Measurements from ENCODE around the gene YAF2. TPM values are rescaled to one million over a fixed set of nuclear protein-coding genes. Genes with fewer than 3 reads are reported as not detected.

The YAF2 gene
- total RNA-seq, 2 experiments from 2014 or later: 39.5 to 40.5 TPM

- Mint-ChIP-seq H3K36me3 (peaks cover 17% of the 10 kb centered on the region), H3K27me3 (no peaks in the 10 kb centered on the region), H3K9me3 (no peaks in the 10 kb centered on the region), H3K4me1 (ENCODE audit: low read depth) (peaks cover 24% of the 10 kb centered on the region), H3K4me3 (no peak overlapping the region), H3K27ac (no peak overlapping the region)
- ChIA-PET POLR2A (no interaction called here), CTCF (no interaction called here)
- no peak for DNase-seq
- intact Hi-C loops (cut with micrococcal nuclease): no loop called here
Observed at GRCh38 chr12:42162965-42163364, 75.1 kb downstream of the YAF2 start.

GRCh38 chr12:42162193-42162592 lies 75.9 kb downstream of the YAF2 start:
- CTCF ChIA-PET: no interaction called here
- no peaks in the 10 kb centered on the region for H3K9me3 Mint-ChIP-seq
- intact Hi-C loops (cut with micrococcal nuclease): no loop called here
- H3K4me1 Mint-ChIP-seq (ENCODE audit: low read depth): peaks cover 24% of the 10 kb centered on the region
- H3K36me3 Mint-ChIP-seq: peaks cover 17% of the 10 kb centered on the region
- H3K27me3 Mint-ChIP-seq: no peaks in the 10 kb centered on the region
- POLR2A ChIA-PET: no interaction called here
- no peak overlapping the region for H3K4me3 Mint-ChIP-seq
- no peak overlapping the region for H3K27ac Mint-ChIP-seq
- DNase-seq: no peak

- H3K27ac Mint-ChIP-seq: peak overlapping the region; percentile 51
- POLR2A ChIA-PET: no interaction called here
- CTCF ChIA-PET: interaction anchor here (1.2 kb wide), 1 partner anchor 19 kb away, joined by 3 read pairs; no protein-coding TSS in a partner anchor
Observed at GRCh38 chr12:42161529-42161928, 76.5 kb downstream of the YAF2 start.

GRCh38 chr12:42156232-42156631 lies 81.8 kb downstream of the YAF2 start:
- peaks cover 8% of the 10 kb centered on the region for H3K36me3 Mint-ChIP-seq
- intact Hi-C loops (cut with micrococcal nuclease): no loop called here
- no peak overlapping the region for H3K4me3 Mint-ChIP-seq
- no peaks in the 10 kb centered on the region for H3K9me3 Mint-ChIP-seq
- no peaks in the 10 kb centered on the region for H3K27me3 Mint-ChIP-seq
- CTCF ChIA-PET: interaction anchor here (0.6 kb wide), 1 partner anchor 131 kb away, joined by 3 read pairs; no protein-coding TSS in a partner anchor
- peaks cover 2% of the 10 kb centered on the region for H3K4me1 Mint-ChIP-seq (ENCODE audit: low read depth)
- H3K27ac Mint-ChIP-seq: no peak overlapping the region
- DNase-seq: no peak
- POLR2A ChIA-PET: no interaction called here

More at GRCh38 chr12:42161529-42161928, 76.5 kb downstream of the YAF2 start:
- Mint-ChIP-seq H3K4me1 (ENCODE audit: low read depth) (peaks cover 18% of the 10 kb centered on the region), H3K36me3 (peaks cover 17% of the 10 kb centered on the region), H3K9me3 (no peaks in the 10 kb centered on the region), H3K4me3 (no peak overlapping the region), H3K27me3 (no peaks in the 10 kb centered on the region)
- no peak for DNase-seq
- intact Hi-C loops (cut with micrococcal nuclease): no loop called here

- H3K36me3 Mint-ChIP-seq: no peaks in the 10 kb centered on the region
- ChIA-PET CTCF (interaction anchor here (1.3 to 1.6 kb wide), 2 partner anchors 182 to 226 kb away, joined by 3 to 4 read pairs; no protein-coding TSS in a partner anchor), POLR2A (interaction anchor here (1.2 kb wide), 1 partner anchor 92 kb away, joined by 6 read pairs; the partner anchor contains the start of gene YAF2)
- H3K4me3 Mint-ChIP-seq: peak overlapping the region; percentile 74
- peaks cover 31% of the 10 kb centered on the region for H3K4me1 Mint-ChIP-seq (ENCODE audit: low read depth)
- peak overlapping the region; percentile 64 for H3K27ac Mint-ChIP-seq
- DNase-seq: no peak
- no peaks in the 10 kb centered on the region for H3K9me3 Mint-ChIP-seq
- intact Hi-C loops (cut with micrococcal nuclease): loop anchor here (1.0 to 5.0 kb wide), 3 partner anchors 72 to 181 kb away; partner anchors contain the start of genes PPHLN1 and ZCRB1
- H3K27me3 Mint-ChIP-seq: no peaks in the 10 kb centered on the region
Observed at GRCh38 chr12:42145552-42146215, 92.4 kb downstream of the YAF2 start.

GRCh38 chr12:42145197-42145549 lies 92.9 kb downstream of the YAF2 start:
- intact Hi-C loops (cut with micrococcal nuclease): loop anchor here (1.0 to 5.0 kb wide), 3 partner anchors 72 to 181 kb away; partner anchors contain the start of genes PPHLN1 and ZCRB1
- peak; percentile 13 for DNase-seq
- Mint-ChIP-seq H3K36me3 (no peaks in the 10 kb centered on the region), H3K27me3 (no peaks in the 10 kb centered on the region), H3K27ac (peak overlapping the region; percentile 64), H3K4me1 (ENCODE audit: low read depth) (peaks cover 35% of the 10 kb centered on the region), H3K4me3 (peak overlapping the region; percentile 74), H3K9me3 (no peaks in the 10 kb centered on the region)
- ChIA-PET CTCF (interaction anchor here (1.3 to 1.6 kb wide), 2 partner anchors 182 to 226 kb away, joined by 3 to 4 read pairs; no protein-coding TSS in a partner anchor), POLR2A (interaction anchor here (1.2 kb wide), 1 partner anchor 92 kb away, joined by 6 read pairs; the partner anchor contains the start of gene YAF2)

GRCh38 chr12:42144408-42145196 lies 93.4 kb downstream of the YAF2 start, which contains the start of gene GXYLT1:
GXYLT1 (minus strand) TSS chr12:42144874; CDS start chr12:42144646, 228 bp downstream.
- Mint-ChIP-seq H3K4me3 (peak within 1 kb of the TSS; percentile 93), H3K27ac (peak within 1 kb of the TSS; percentile 75), H3K4me1 (ENCODE audit: low read depth) (peaks cover 35% of the 10 kb centered on the region), H3K36me3 (no peaks in the 10 kb centered on the region), H3K9me3 (no peaks in the 10 kb centered on the region), H3K27me3 (no peaks in the 10 kb centered on the region)
- DNase-seq: peak; percentile 88
- CTCF ChIA-PET: interaction anchor here (1.3 to 1.6 kb wide), 2 partner anchors 183 to 227 kb away, joined by 3 to 4 read pairs; no protein-coding TSS in a partner anchor
- intact Hi-C loops (cut with micrococcal nuclease): loop anchor here (1.0 to 5.0 kb wide), 6 partner anchors 47 to 218 kb away; partner anchors contain the start of genes PPHLN1 and ZCRB1
- POLR2A ChIA-PET: interaction anchor here (1.2 kb wide), 1 partner anchor 93 kb away, joined by 6 read pairs; the partner anchor contains the start of gene YAF2

GRCh38 chr12:42144158-42144407 lies 94.0 kb downstream of the YAF2 start:
- peak overlapping the region; percentile 75 for H3K27ac Mint-ChIP-seq
- peak overlapping the region; percentile 93 for H3K4me3 Mint-ChIP-seq
- no peaks in the 10 kb centered on the region for H3K27me3 Mint-ChIP-seq
- intact Hi-C loops (cut with micrococcal nuclease): loop anchor here (1.0 to 5.0 kb wide), 3 partner anchors 47 to 218 kb away; no protein-coding TSS in a partner anchor
- ChIA-PET CTCF (interaction anchor here (1.3 kb wide), 1 partner anchor 227 kb away, joined by 4 read pairs; no protein-coding TSS in a partner anchor), POLR2A (no interaction called here)
- no peaks in the 10 kb centered on the region for H3K9me3 Mint-ChIP-seq
- H3K36me3 Mint-ChIP-seq: no peaks in the 10 kb centered on the region
- DNase-seq: no peak
- H3K4me1 Mint-ChIP-seq (ENCODE audit: low read depth): peaks cover 35% of the 10 kb centered on the region

GRCh38 chr12:42143452-42144157 lies 94.4 kb downstream of the YAF2 start:
- H3K36me3 Mint-ChIP-seq: no peaks in the 10 kb centered on the region
- H3K9me3 Mint-ChIP-seq: no peaks in the 10 kb centered on the region
- peak overlapping the region; percentile 75 for H3K27ac Mint-ChIP-seq
- no peak for DNase-seq
- intact Hi-C loops (cut with micrococcal nuclease): loop anchor here (1.0 to 5.0 kb wide), 3 partner anchors 46 to 219 kb away; no protein-coding TSS in a partner anchor
- CTCF ChIA-PET: interaction anchor here (0.7 kb wide), 1 partner anchor 17 kb away, joined by 3 read pairs; no protein-coding TSS in a partner anchor
- peak overlapping the region; percentile 93 for H3K4me3 Mint-ChIP-seq
- H3K4me1 Mint-ChIP-seq (ENCODE audit: low read depth): peaks cover 35% of the 10 kb centered on the region
- no peaks in the 10 kb centered on the region for H3K27me3 Mint-ChIP-seq
- POLR2A ChIA-PET: no interaction called here

GRCh38 chr12:42141981-42142606 lies 96.0 kb downstream of the YAF2 start:
- intact Hi-C loops (cut with micrococcal nuclease): loop anchor here (5.0 kb wide), 2 partner anchors 45 to 220 kb away; no protein-coding TSS in a partner anchor
- Mint-ChIP-seq H3K36me3 (no peaks in the 10 kb centered on the region), H3K9me3 (no peaks in the 10 kb centered on the region), H3K27ac (no peak overlapping the region), H3K27me3 (no peaks in the 10 kb centered on the region), H3K4me3 (no peak overlapping the region), H3K4me1 (ENCODE audit: low read depth) (peaks cover 37% of the 10 kb centered on the region)
- ChIA-PET POLR2A (no interaction called here), CTCF (interaction anchor here (0.7 kb wide), 1 partner anchor 229 kb away, joined by 3 read pairs; no protein-coding TSS in a partner anchor)
- DNase-seq: no peak

- no peak overlapping the region for H3K27ac Mint-ChIP-seq
- ChIA-PET POLR2A (no interaction called here), CTCF (interaction anchor here (0.7 to 1.5 kb wide), 2 partner anchors 191 to 231 kb away, joined by 3 to 6 read pairs; no protein-coding TSS in a partner anchor)
- no peaks in the 10 kb centered on the region for H3K36me3 Mint-ChIP-seq
- no peak overlapping the region for H3K4me3 Mint-ChIP-seq
- no peaks in the 10 kb centered on the region for H3K27me3 Mint-ChIP-seq
- H3K4me1 Mint-ChIP-seq (ENCODE audit: low read depth): peaks cover 37% of the 10 kb centered on the region
- intact Hi-C loops (cut with micrococcal nuclease): loop anchor here (5.0 kb wide), 2 partner anchors 44 to 221 kb away; no protein-coding TSS in a partner anchor
- no peaks in the 10 kb centered on the region for H3K9me3 Mint-ChIP-seq
- DNase-seq: no peak
Observed at GRCh38 chr12:42140901-42141300, 97.1 kb downstream of the YAF2 start.

Data from activated CD4-positive, alpha-beta memory T cell treated with anti-CD3 and anti-CD28 coated beads for 36 hours (primary cell).